GM19397 (cell line): ENCODE results near the gene SZRD1.

ENCODE experiments used
- ATAC-seq: cut with Tn5 transposase; IDR thresholded peaks from one replicate; pipeline ENCODE4 v1.9.1; 2021; ENCODE audit warnings: mild to moderate bottlenecking, moderate library complexity; ENCODE audit not compliant: unreplicated experiment

The SZRD1 gene

DNA sequence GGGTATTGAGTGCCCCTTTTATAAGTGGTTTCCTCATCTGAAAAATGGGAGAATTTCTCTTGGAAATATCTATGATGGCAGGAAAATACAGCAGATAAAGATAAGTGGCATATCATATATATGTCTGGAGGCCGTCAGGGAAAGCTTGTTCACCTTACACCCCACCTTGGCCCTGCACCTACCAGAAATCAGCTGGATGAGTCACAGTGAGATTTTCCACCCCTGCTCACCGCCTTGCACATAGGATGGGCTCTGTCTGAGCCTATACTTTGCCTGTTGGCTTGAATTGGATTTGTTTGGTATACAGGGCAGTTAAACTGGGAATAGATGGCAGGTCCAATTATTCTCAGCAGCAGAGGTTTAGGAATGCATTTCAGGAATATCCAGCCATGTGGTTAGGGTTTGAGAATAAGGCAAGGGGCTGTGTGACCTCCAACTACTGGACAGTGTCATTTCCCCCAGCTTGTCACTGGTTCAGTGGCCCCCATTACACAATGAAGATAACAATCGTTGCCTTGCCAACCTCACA lies 70.0 kb downstream of the SZRD1 start, which contains the start of gene SPATA21:
TSS of gene SPATA21 (minus strand) at position 479 of the 529 bp plus-strand sequence. CDS start 6,053 bp downstream, outside the sequence.
- ATAC-seq: no peak

DNA sequence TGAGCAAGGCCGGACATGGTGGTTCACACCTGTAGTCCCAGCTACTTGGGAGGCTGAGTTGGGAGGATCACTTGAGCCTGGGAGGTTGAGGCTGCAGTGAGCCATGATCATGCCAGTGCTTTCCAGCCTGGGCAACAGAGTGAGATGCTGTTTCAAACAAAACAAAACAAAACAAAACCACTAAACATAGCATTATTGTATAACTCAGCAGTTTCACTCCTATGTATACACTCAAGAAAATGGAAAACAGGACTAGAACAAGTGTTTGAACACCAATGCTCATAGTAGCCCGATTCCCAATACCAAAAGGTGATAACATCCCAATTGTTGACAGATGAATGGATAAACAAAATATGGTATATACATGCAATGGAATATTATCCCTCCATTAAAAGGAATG lies 71.5 kb downstream of the SZRD1 start:
- ATAC-seq: no peak

DNA sequence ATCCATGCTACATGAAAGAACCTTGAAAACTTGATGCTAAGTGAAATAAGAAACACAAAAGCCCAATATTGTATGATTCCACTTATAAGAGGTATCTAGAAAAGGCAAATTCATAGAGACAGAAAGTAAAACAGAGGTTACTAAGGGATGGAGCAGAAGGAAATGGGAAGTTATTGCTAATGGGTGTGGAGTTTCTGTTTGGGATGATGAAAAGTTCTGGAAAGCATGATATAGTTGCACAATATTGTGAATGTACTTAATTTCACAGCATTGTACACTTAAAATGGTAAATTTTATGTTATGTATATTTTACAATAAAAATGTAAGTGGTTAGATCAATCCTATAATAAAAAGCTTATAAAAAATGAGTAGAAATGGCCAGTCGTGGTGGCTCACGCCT lies 71.9 kb downstream of the SZRD1 start:
- ATAC-seq: no peak

DNA sequence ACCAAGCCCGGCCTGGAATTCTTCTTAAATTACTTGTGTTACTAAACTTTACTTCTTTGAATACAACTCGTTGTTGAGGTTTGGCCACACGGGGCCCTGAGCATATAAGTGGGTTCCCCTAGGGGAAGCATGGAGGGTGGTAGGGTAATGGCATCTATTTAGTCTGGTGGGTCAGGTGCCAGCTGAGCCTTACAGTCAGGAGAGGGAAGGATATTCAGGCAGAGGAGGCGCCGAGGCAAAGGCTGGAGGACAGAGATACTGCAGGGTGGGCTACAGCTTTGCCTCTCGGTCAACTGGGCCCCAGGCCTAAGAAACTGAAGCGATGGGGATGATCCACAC lies 73.1 kb downstream of the SZRD1 start:
- no peak for ATAC-seq

DNA sequence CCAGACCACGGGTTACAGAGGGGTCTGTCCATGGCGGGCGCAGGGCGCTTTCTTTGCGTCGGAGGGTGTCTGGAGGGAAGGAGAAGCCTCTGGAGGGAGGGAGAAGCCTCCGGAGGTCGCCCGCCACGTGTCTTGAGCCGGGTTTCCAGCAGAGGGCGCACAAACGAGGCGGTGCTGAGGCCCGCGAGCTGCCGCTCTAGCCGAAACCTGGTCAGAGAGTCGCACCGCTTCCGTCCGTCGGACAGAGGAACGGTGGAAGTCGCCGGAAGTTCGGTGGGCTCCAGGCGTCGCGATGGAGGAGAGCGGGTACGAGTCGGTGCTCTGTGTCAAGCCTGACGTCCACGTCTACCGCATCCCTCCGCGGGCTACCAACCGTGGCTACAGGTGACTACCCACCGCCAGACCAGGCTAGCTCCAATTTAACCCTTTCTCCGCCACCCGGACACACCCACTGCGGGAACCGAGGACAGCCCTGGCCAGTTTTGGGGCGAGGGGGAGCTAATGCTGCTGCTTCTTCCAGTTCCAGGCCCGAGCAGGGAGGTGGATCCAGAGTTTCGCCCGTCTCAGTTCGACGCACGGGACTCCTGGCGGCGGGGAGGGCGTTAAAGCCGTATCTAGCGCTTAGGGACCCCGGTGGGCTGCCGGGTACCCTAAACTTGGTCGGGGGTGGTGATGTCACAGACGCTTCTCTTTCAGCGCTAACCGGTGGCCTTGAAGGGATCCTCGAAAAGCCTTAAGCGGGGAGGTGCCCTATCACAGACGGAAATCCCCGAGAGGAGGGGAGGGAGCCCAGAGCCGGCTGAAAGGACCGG lies 73.6 kb downstream of the SZRD1 start, which contains the start of gene NECAP2:
TSS of gene NECAP2 (plus strand) at position 255 of the 812 bp plus-strand sequence. CDS start at position 293, 38 bp downstream.
- peak; percentile 76 for ATAC-seq

DNA sequence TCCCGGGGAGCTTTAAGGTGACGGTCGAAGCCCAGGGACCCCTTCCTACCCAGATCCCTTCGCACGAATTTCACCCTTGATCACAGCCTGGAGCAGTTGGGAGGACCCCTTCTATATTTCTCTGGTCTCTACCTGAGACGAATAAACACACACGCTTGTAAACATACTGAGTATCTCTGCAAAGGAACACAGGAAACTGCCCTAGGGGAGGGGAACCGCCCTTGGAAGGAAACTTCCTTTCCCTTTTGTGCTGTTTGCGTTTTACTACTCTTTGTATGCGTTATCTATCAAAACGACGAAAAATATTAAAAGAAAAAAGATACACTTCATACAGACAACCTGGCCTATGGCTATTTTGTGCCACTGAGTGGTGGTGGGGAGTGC lies 74.2 kb downstream of the SZRD1 start:
- peak; percentile 22 for ATAC-seq

DNA sequence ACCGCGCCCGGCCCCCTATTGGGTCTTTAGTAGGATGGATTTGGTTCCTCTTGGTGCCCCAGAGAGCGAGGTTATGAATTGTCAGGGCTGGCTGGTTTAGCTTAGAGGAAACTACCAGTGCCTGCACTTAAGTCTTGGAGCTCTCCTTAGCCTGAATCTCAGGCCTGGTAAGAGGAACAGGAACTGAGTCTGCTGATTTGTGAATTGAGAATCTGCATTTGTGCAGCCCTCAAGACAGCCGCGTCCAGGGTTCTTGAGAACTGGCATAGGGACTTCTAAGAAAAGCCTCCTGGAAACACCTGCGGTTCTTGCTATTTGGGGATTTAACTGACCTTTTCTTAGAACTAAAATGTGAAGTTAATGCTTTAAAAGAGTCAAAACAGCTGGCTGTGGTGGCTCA lies 75.2 kb downstream of the SZRD1 start:
- ATAC-seq: no peak

DNA sequence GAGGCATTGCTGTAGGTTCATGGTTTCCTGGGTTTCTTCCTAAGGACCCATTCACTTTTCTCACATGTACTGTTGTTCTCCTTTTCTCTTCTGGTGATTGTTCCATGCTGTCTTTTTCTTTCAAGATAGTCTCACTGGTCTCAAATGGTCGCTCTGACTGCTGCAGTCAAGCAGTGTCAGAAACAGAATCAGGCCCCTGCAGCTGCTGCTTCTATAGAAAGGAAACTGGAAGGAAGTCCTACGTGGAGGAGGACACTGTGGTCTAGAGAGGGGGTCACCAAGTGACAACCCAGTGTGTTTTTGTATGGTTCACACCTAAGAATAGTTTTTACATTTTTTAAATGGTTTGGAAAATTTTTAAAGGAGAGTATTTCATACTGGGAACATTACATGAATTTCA lies 75.9 kb downstream of the SZRD1 start:
- no peak for ATAC-seq

DNA sequence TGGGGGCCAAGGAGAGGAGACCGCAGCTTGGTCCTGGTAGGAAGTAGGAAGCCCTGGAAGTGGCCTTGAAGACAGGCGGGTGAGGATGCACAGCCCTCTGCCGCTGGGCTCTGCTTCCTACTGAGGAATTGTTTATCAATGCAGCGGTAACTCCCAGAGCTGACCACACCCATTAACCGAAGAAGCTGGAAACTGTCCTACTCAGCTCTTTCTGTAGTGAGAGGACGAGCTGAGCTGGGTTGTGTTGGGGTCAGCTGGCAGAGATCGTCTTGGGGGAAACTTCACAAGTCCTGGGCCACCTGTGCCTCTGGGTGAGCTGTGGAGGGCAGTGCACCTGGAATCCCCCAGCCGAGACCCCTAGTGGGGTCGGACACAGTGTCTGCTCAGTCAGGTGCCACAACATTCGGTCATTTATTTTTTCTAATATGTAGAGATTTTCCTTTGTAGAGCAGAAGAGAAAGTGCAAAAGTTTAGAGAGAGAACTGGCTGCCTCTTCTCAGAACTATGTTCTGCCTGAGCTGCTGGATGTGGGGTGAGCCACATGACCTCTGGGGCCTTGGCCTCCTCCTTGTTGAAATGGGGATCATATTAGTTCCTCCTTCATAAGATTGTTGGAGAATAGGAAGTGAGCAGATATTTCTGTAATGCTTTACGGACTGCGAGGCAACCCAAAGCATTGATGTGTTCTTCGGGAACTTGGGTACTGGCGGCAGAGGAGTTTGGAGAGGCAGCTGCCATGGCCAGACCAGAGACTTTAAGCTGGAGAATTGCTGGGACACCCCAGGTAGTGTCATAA lies 77.1 kb downstream of the SZRD1 start:
- ATAC-seq: no peak

DNA sequence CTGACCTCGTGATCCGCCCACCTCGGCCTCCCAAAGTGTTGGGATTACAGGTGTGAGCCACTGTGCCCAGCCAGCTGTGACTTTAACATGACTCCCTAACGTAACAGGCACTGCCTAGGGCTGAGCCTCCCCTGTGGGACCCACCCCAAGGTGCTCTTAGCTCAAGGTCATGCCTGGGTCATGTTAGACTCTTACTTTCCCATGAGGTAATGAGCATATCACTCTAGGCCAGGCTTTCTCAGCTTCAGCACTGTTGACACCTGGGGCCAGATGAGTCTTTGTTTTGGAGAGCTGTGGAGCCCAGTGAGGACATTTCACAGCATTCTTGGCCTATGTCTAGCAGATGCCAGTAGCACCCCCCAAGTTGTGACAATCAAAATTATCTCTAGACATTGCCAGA lies 78.0 kb downstream of the SZRD1 start:
- ATAC-seq: no peak

DNA sequence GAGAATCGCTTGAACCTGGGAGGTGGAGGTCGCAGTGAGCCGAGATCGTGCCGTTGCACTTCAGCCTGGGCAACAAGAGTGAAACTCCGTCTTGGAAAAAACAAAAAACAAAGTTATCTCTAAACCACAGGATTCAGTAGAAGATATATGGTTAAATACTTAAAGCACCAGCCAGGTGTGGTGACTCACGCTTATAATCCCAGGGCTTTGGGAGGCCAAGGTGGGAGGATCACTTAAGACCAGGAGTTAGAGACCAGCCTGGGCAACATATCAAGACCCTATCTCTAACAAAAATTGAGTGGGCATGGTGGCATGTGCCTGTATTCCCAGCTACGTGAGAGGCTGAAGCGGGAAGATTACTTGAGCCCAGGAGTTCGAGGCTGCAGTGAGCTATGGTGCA lies 79.1 kb downstream of the SZRD1 start:
- no peak for ATAC-seq

DNA sequence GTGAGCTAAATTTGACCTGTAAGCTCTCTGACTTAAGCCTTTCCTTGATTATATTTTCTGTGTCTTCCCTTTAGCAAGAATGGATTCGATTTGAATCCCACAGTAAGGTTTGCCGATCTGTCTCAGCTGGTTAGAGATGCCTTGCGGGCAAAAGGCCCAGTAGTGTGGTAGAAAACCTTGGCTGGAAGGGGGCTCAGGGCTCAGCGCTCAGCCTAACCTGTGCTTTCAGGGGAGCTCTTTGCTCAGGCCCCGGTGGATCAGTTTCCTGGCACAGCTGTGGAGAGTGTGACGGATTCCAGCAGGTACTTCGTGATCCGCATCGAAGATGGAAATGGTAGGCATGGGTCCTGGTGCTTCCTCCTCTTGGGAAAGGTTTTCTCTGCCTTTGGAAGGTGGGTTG lies 80.6 kb downstream of the SZRD1 start:
- no peak for ATAC-seq
